Smooth muscle cell (in vitro differentiated cells): ENCODE results near the gene PSMG2. TPM values are rescaled to one million over a fixed set of nuclear protein-coding genes. Genes with fewer than 3 reads are reported as not detected.

ENCODE experiments used
- DNase-seq: peaks from one replicate; lab custom pipeline; 2025; ENCODE audit not compliant: unreplicated experiment; lab: John Stamatoyannopoulos, UW
- H2AFZ ChIP-seq: fragments of 200-600 bp; sonication (generic); 2 replicates; pipeline ENCODE4 v1.6.0; 2016; ENCODE audit warnings: antibody characterized with exemption, low read depth, mild to moderate bottlenecking
- H3F3A ChIP-seq: fragments of 200-600 bp; sonication (generic); 2 replicates; pipeline ENCODE4 v1.6.0; 2017; ENCODE audit warnings: antibody characterized with exemption, low read depth
- H3K27ac ChIP-seq: fragments of 200-600 bp; sonication (generic); 2 replicates; pipeline ENCODE4 v1.5.1; 2016; ENCODE audit warnings: low read depth, mild to moderate bottlenecking
- H3K27me3 ChIP-seq: fragments of 200-600 bp; sonication (generic); 2 replicates; pipeline ENCODE4 v1.6.1; 2016; ENCODE audit warnings: low read depth, mild to moderate bottlenecking
- H3K36me3 ChIP-seq: fragments of 200-600 bp; sonication (generic); 2 replicates; pipeline ENCODE4 v1.5.1; 2016; ENCODE audit warnings: low read depth
- H3K4me1 ChIP-seq: fragments of 200-600 bp; sonication (generic); 2 replicates; pipeline ENCODE4 v1.5.1; 2016; ENCODE audit warnings: low read depth
- H3K4me2 ChIP-seq: fragments of 200-600 bp; sonication (generic); 2 replicates; pipeline ENCODE4 v1.6.0; 2016; ENCODE audit warnings: mild to moderate bottlenecking
- H3K4me3 ChIP-seq: fragments of 200-600 bp; sonication (generic); 2 replicates; pipeline ENCODE4 v1.5.1; 2016; ENCODE audit warnings: mild to moderate bottlenecking
- H3K79me2 ChIP-seq: fragments of 200-600 bp; sonication (generic); 2 replicates; pipeline ENCODE4 v1.6.0; 2016; ENCODE audit warnings: low read depth, mild to moderate bottlenecking
- H3K9ac ChIP-seq: fragments of 200-600 bp; sonication (generic); 2 replicates; pipeline ENCODE4 v1.6.0; 2016; ENCODE audit warnings: low read depth
- H3K9me3 ChIP-seq: fragments of 200-600 bp; sonication (generic); replicated peaks from 2 replicates; pipeline ENCODE4 v1.5.1; 2016; ENCODE audit warnings: low read depth
- H4K20me1 ChIP-seq: fragments of 200-600 bp; sonication (generic); 2 replicates; pipeline ENCODE4 v1.6.0; 2016; ENCODE audit warnings: low read depth
- CTCF ChIP-seq: fragments of 200-600 bp; sonication (generic); IDR thresholded peaks from 2 replicates; pipeline ENCODE4 v1.5.1; 2017; ENCODE audit warnings: borderline replicate concordance, mild to moderate bottlenecking, antibody characterized with exemption; ENCODE audit not compliant: insufficient read depth, poor library complexity, severe bottlenecking
- WGBS: methylation state at CpG from one replicate; pipeline ENCODE4 v1.1.7; 2016; ENCODE audit warnings: low lambda C conversion rate; 5-methylcytosine and 5-hydroxymethylcytosine counted together
- polyA plus RNA-seq: library from polyadenylated mRNA; unstranded; fragments of >200 nt; fragmentation: Nextera tagmentation; extraction: Ambion mirVana; gene quantifications from 2 replicates; pipeline ENCODE4 v1.2.1, GENCODE V29; 2016
- total RNA-seq: library from RNA; depleted of rRNA; stranded (reverse); fragments of >200 nt; gene quantifications from 2 replicates; pipeline ENCODE4 v1.2.3, GENCODE V29; 2014

PSMG2 gene
- total and polyA plus RNA-seq, 2 experiments from 2014 or later = 71.3 to 80.1 TPM

GRCh38 chr18:12701161-12701560 lies 1.7 kb upstream of the PSMG2 start:
- Histone ChIP-seq H2AFZ (no peak overlapping the region), H3K4me3 (peak overlapping the region; percentile 84), H3K79me2 (peaks cover 51% of the 10 kb centered on the region), H4K20me1 (peaks cover 9% of the 10 kb centered on the region), H3K9ac (no peak overlapping the region), H3K27ac (no peak overlapping the region), H3K9me3 (no peaks in the 10 kb centered on the region), H3K4me2 (peak overlapping the region; percentile 90), H3F3A (no peaks in the 10 kb centered on the region), H3K27me3 (no peaks in the 10 kb centered on the region), H3K4me1 (peaks cover 20% of the 10 kb centered on the region), H3K36me3 (peaks cover 5% of the 10 kb centered on the region)
- no peak for TF ChIP-seq CTCF
- 84% methylated on average over 3 of the region's 3 CpGs for whole genome bisulfite sequencing
- DNase-seq = no peak

DNA sequence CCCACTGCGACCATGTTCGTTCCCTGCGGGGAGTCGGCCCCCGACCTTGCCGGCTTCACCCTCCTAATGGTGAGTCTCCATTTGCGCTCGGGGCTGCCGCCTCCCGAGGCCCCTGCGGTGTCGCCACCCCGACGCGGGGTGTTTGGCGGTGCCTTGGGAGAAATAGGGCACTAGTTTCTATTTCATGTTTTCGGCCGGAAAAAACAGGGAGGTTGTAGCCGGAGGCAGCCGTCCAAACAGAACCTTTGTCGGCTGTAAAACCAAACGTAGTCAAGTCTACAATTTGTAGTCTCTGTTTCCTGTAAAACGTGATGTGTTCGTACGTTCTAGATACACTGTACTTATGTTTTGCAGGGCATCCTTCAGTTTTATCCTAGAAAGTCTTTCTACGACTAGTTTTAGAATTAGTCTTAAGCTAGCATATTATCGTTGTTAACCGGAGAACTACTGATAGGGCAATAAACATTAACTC lies 290 bp downstream of the PSMG2 start:
- H3K9me3 ChIP-seq = no peaks in the 10 kb centered on the region
- H2AFZ ChIP-seq = peak overlapping the region; percentile 93
- no peak for DNase-seq
- H4K20me1 ChIP-seq = peaks cover 9% of the 10 kb centered on the region
- no peaks in the 10 kb centered on the region for H3F3A ChIP-seq
- peaks cover 56% of the 10 kb centered on the region for H3K79me2 ChIP-seq
- no peaks in the 10 kb centered on the region for H3K27me3 ChIP-seq
- peak overlapping the region; percentile 98 for H3K27ac ChIP-seq
- H3K9ac ChIP-seq = peak overlapping the region; percentile 99
- peak overlapping the region; percentile 84 for H3K4me3 ChIP-seq
- peaks cover 20% of the 10 kb centered on the region for H3K4me1 ChIP-seq
- peak overlapping the region; percentile 90 for H3K4me2 ChIP-seq
- TF ChIP-seq CTCF = no peak
- under 1% methylated on average over 28 of the region's 28 CpGs for WGBS
- peaks cover 10% of the 10 kb centered on the region for H3K36me3 ChIP-seq

DNA sequence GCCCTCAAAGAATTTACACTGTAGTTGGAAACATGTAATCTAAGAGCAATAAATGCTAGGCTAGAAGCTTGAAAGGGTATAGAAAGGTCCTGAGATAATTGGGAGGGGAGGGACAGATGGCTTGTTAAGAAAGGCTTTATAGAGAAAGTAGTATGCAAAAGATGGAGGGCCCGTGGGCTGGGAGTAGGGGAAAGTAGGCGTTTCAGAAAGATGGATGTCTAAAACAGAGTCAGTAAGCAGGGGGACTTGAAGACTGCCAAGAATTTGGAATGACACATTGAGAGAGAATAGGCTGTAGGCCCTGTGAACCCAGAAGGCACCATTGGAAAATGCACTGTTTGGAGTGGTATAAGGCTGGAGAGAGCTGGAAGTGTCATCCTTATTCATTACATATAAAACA lies 822 bp downstream of the PSMG2 start:
- Histone ChIP-seq H3K4me2 (peak overlapping the region; percentile 90), H3K27me3 (no peaks in the 10 kb centered on the region), H3K4me3 (peak overlapping the region; percentile 84), H3K9ac (peak overlapping the region; percentile 99), H3K9me3 (no peaks in the 10 kb centered on the region), H2AFZ (peak overlapping the region; percentile 93), H3K27ac (peak overlapping the region; percentile 98), H4K20me1 (peaks cover 9% of the 10 kb centered on the region), H3K36me3 (peaks cover 11% of the 10 kb centered on the region), H3F3A (no peaks in the 10 kb centered on the region), H3K4me1 (peaks cover 20% of the 10 kb centered on the region), H3K79me2 (peaks cover 56% of the 10 kb centered on the region)
- WGBS = 8% methylated on average over 2 of the region's 2 CpGs
- no peak for DNase-seq
- no peak for TF ChIP-seq CTCF

DNA sequence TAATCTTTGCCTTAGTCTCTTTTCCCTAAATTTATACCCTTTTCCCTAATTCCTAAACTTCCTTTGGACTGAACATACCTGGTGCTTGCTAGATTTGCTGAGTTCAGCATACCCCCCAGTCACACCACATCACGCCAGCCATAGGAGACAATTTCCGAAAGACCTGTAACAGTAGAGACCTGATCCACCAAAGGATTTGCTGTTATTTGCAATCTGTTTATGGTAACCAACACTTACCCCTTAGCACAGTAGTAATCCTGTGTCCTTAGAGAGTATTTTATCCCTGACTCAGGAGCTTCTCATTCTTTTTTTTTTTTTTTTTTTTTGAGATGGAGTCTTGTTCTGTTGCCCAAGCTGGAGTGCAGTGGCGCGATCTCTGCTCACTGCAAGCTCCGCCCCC lies 8.6 kb downstream of the PSMG2 start:
- no peak overlapping the region for H3K4me3 ChIP-seq
- no peak for TF ChIP-seq CTCF
- WGBS = over 99% methylated on average over 5 of the region's 5 CpGs

More for the DNA sequence above, 8.6 kb downstream of the PSMG2 start:
- Histone ChIP-seq H4K20me1 (peaks cover 3% of the 10 kb centered on the region), H3K9ac (no peak overlapping the region), H3K4me2 (no peak overlapping the region), H3F3A (no peaks in the 10 kb centered on the region), H3K36me3 (peaks cover 29% of the 10 kb centered on the region), H3K27me3 (no peaks in the 10 kb centered on the region), H3K4me1 (no peaks in the 10 kb centered on the region), H3K9me3 (no peaks in the 10 kb centered on the region), H2AFZ (no peak overlapping the region), H3K27ac (no peak overlapping the region), H3K79me2 (peaks cover 6% of the 10 kb centered on the region)
- DNase-seq = no peak
